Heart left ventricle (tissue), 16 donors: Measurements from ENCODE around the gene MN1. TPM values are rescaled to one million over a fixed set of nuclear protein-coding genes. Genes with fewer than 3 reads are reported as not detected.

ENCODE experiments used
- ATAC-seq, 4 donors: fragments of 200-7000 bp; cut with Tn5 transposase; one replicate each; pipeline ENCODE4 v1.9.1; 2020 to 2022; ENCODE audit warnings: moderate library complexity in 4 of 4, mild to moderate bottlenecking in 3 of 4, moderate number of reproducible peaks in 1 of 4
- DNase-seq, 5 donors: peaks; one replicate each; pipeline ENCODE4 v3.0.0-alpha.2; 2020
- H3K27ac ChIP-seq, 12 donors: fragments of 200-600 bp; sonication (generic) in 4 of 12; one replicate each; pipeline versions ENCODE4 v1.5.0 to v1.8.0; 2016 to 2022; ENCODE audit warnings: mild to moderate bottlenecking in 2 of 12
- H3K27me3 ChIP-seq, 9 donors: fragments of 200-600 bp; sonication (generic) in 2 of 9; one replicate each; pipeline versions ENCODE4 v1.5.1 to v1.8.0; 2016 to 2022; ENCODE audit warnings: mild to moderate bottlenecking in 3 of 9
- H3K36me3 ChIP-seq, 9 donors: fragments of 200-600 bp; sonication (generic) in 2 of 9; one replicate each; pipeline versions ENCODE4 v1.5.0 to v1.8.0; 2018 to 2022; ENCODE audit warnings: mild to moderate bottlenecking in 2 of 9
- H3K4me1 ChIP-seq, 12 donors: fragments of 200-600 bp; sonication (generic) in 4 of 12; one replicate each; pipeline versions ENCODE4 v1.5.0 to v1.8.0; 2016 to 2022; ENCODE audit warnings: mild to moderate bottlenecking in 3 of 12
- H3K4me3 ChIP-seq, 12 donors: fragments of 200-600 bp; sonication (generic) in 4 of 12; one replicate each; pipeline versions ENCODE4 v1.5.0 to v1.8.0; 2017 to 2022; ENCODE audit warnings: mild to moderate bottlenecking in 9 of 12, moderate library complexity in 4 of 12
- H3K9me3 ChIP-seq, 12 donors: fragments of 200-600 bp; sonication (generic) in 4 of 12; one replicate each; pipeline versions ENCODE4 v1.5.0 to v1.8.0; 2016 to 2022; ENCODE audit warnings: mild to moderate bottlenecking in 1 of 12
- CTCF ChIP-seq, 12 donors: fragments of 200-600 bp; sonication (generic) in 4 of 12; IDR thresholded peaks; one replicate each; pipeline versions ENCODE4 v1.5.0 to v1.8.0; 2018 to 2022; ENCODE audit warnings: antibody characterized with exemption in 12 of 12, mild to moderate bottlenecking in 5 of 12
- POLR2A ChIP-seq, 2 donors: fragments of 450-650 bp; IDR thresholded peaks; one replicate each; pipeline ENCODE4 v1.6.1; 2017; ENCODE audit warnings: antibody characterized with exemption in 2 of 2, mild to moderate bottlenecking in 2 of 2, moderate library complexity in 2 of 2
- WGBS, 4 donors: extraction: QIAGEN DNeasy Blood & Tissue Kit in 2 of 4; methylation state at CpG; one replicate each; pipeline versions ENCODE4 v1.1.5 to v1.1.7; 2013 to 2018; 5-methylcytosine and 5-hydroxymethylcytosine counted together
- intact Hi-C, 10 donors: fragments of 100-400 bp; cut with DNase I; formaldehyde crosslinking; loops; one replicate each; pipeline versions ENCODE4 v1.11.1 to v1.14.2; 2022
- polyA plus RNA-seq, 2 donors: library from polyadenylated mRNA; stranded (reverse); fragments of 200-250 nt; gene quantifications; one replicate each; pipeline ENCODE4 v1.2.3, GENCODE V29; 2013
- total RNA-seq, 9 donors: library from RNA; depleted of rRNA in 2 of 9; stranded (reverse); fragments of >200 nt in 2 of 9; fragmentation: NEBNext Ultra II Directional in 3 of 9; extraction: Animal tissue kit (Norgen Biotek cat#: 25700) in 3 of 9; gene quantifications; one replicate each; pipeline versions ENCODE4 v1.1.0 to v1.2.4, GENCODE V29; 2016 to 2023
- donor health status: ischemic (EF 13 %, LVEDD 7.1; RV severe dilation, severe dysfunction).
- donor health status: healthy with polysubstance abuse.
- donor health status: DM: no; HTN: yes; CAD: no.
- donor health status: DM: no; HTN: no; CAD: no.
- donor health status: ischemic (EF 25% LVEDD 6.9; RV normal size, moderate dysfunction).
- donor health status: ischemic (EF 25% LVEDD 5.7; RV mildly dilated, moderate dysfunction).
- donor health status: healthy.
- donor health status: DM: yes; HTN: yes; CAD: no.
- donor health status: ischemic (EF 35%, LVEDD 5.7; RV mildly dilated, moderate dysfunction).
- donor health status: nonischemic (EF 11% LVEDD 7.7; RV severe dilation, severe dysfunction).
- donor health status: DM: yes; HTN: yes; CAD: no.
- donor health status: PGD.
- donor health status: ischemic (EF 29% LVEDD 5.4; RV normal size, mild dysfunction).
- donor health status: nonischemic (EF 23%, LVEDD 6.1; RV moderate dilation, normal function).

Gene MN1
- total and polyA plus RNA-seq, 11 donors = 1.7 to 10.3 (median 4.9) TPM

DNA sequence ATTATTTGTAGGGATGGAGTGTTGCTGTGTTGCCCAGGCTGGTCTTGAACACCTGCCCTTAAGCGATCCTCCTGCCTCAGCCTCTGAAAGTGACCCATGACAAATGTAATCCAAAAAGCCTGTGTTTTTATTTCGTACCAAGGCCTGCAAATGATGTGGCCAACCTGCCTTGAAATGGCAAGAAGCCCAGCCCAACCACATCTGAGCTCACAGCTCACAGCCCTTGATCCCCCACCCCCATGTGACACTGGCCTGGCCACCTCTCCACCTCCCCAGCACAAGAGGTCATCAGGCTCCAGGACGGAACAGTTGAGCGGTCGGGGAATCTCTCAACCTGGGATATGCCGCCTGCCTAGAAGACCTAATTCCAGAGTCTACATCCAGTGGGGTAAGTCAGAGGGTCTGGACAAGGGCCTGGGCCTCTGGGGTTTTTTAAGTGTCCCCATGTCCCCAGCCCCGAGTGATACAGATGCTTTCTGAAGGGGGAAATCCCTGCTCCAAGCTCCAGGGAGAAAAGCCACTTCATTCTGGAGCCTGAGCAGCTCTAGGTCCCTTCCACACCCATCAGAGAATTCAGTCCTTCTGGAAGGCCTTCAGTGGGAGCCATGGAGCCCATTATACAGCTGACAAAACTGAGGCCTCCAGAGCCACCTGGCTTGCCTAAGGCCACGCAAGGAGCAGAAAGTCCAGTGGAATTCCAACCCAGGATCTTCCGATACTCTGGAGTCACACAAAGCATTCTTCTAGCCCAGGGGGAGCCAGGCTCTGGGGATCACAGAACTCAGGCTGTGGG is 70.7 kb downstream of the MN1 start:
- no peak for DNase-seq
- peaks cover 0 to 24% (median 12%) of the 10 kb centered on the region in 12 donors for H3K4me1 ChIP-seq
- H3K4me3 ChIP-seq = no peak overlapping the region
- H3K27ac ChIP-seq = no peak overlapping the region
- H3K9me3 ChIP-seq = no peaks in the 10 kb centered on the region
- no peaks in the 10 kb centered on the region for H3K36me3 ChIP-seq
- intact Hi-C loops = no loop called here
- ATAC-seq = no peak
- TF ChIP-seq POLR2A (IDR thresholded peaks at IDR 0.05) (no peak), CTCF (IDR thresholded peaks at IDR 0.05) (no peak)
- no peaks in the 10 kb centered on the region for H3K27me3 ChIP-seq
- WGBS, 4 donors = 89 to 97% (median 93%) methylated on average over 7 to 9 of the region's 9 CpGs

DNA sequence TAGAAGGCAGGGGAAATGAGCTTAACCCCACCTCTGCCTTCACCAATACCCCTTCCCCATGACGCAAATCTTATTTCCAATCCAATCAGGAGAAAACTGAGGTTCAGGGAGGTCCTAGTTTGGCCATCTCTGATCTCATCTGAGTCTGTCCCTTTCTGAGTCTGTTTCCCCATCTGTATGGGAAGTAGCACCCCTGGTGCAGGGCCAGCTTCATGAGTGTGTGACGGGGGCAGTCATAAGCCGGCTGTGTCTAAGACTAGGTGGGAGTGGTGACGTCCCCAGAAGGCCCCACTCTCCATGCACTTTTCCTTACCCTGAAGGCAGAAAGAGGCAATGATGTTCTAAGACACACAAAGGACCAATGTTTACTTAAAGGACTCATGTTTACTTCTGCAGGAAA is 72.3 kb downstream of the MN1 start:
- intact Hi-C loops = loop anchor here in 5 of 10 donors (5.0 to 10.0 kb wide), 4 partner anchors 48 to 73 kb away; partner anchors contain the start of gene MN1 (in 3 of the 5)
- Histone ChIP-seq H3K9me3 (no peaks in the 10 kb centered on the region), H3K27me3 (no peaks in the 10 kb centered on the region), H3K36me3 (no peaks in the 10 kb centered on the region), H3K27ac (no peak overlapping the region), H3K4me3 (no peak overlapping the region), H3K4me1 (peaks cover 0 to 28% (median 14%) of the 10 kb centered on the region in 12 donors)
- no peak for TF ChIP-seq POLR2A (IDR thresholded peaks at IDR 0.05)
- no peak for TF ChIP-seq CTCF (IDR thresholded peaks at IDR 0.05)
- DNase-seq (no peak), ATAC-seq (no peak)
- WGBS, 4 donors = 90 to 94% (median 93%) methylated on average over 4 of the region's 4 CpGs

DNA sequence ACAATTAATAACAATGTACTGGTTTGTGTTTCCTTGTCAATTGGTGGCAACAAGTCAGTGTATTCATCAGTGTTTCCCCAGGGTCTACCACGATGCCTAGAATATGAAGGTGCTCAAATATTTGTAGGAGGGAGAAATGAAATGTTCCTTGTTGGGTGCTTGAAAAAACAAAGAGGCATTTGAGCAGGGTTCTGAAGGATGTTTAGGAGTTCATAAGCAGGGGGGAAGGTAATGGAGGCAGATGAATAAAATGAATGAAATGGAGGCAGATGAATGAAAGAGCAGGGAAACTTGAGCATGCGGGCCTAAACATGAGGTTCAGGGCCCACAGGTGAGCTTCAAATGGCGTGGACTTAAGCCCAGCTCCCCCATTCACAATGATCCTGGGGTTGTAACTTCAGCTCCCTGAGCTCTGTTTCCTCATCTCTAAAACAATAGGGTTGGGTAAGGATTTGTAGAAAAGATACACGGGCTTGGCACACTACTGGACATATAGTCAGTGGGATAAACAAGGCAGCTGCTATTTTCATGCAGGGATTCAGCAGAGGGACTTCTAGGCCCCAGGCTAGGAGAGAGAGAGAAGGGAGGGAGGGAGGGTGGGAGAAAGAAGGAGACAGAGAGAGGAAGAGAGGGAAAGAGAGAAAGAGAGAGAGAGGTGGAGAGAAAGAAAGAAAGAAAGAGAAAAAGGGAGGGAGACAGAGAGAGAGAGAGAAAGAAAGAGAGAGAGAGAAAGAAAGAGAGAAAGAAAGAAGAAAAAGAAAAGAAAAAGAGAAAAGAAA is 73.7 kb downstream of the MN1 start:
- no peak for TF ChIP-seq POLR2A (IDR thresholded peaks at IDR 0.05)
- TF ChIP-seq CTCF (IDR thresholded peaks at IDR 0.05) = no peak
- Histone ChIP-seq H3K4me3 (no peak overlapping the region), H3K27me3 (no peaks in the 10 kb centered on the region), H3K27ac (peak overlapping the region; percentile 45 to 96 (median 84)), H3K36me3 (no peaks in the 10 kb centered on the region), H3K4me1 (peaks cover 0 to 28% (median 14%) of the 10 kb centered on the region in 12 donors), H3K9me3 (no peaks in the 10 kb centered on the region)
- no peak for ATAC-seq
- no peak for DNase-seq
- intact Hi-C loops = loop anchor here in 6 of 10 donors (2.0 to 10.0 kb wide), 6 partner anchors 49 to 74 kb away; partner anchors contain the start of gene MN1 (in 4 of the 6)
- 79 to 85% (median 82%) methylated on average over 4 of the region's 4 CpGs for WGBS, 4 donors
